Activated CD4-positive, alpha-beta T cell treated with anti-CD3 and anti-CD28 coated beads, Interleukin-10, Interleukin-2, amounts not matched to agents 100 ng/mL and 50 ng/mL, durations not matched to agents 16 hours and 8 hours (primary cell): ENCODE results near the gene ITGB5.

Source experiments
- DNase-seq: peaks from one replicate; pipeline ENCODE4 v3.0.0-alpha.2; 2020

Gene ITGB5

DNA sequence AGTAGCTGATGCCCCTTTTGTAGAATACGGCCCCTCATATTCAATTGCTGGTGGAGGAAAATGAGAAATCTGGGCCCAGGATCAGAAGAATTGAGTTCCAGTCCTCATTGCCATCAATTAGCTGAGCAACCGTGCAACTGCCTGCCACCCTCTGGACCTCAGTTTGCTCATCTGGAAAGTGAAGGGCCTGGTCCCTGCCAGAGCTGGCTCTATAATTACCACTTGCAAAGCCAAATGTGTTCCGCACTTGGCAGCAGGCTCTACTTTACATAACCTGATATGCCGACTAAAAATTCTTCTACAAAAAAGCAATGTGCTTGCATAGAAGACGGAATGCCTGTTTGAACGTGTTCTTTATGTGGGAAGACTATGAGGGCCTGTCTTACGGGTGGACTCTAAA is 8.6 kb upstream of the ITGB5 start:
- DNase-seq = no peak

DNA sequence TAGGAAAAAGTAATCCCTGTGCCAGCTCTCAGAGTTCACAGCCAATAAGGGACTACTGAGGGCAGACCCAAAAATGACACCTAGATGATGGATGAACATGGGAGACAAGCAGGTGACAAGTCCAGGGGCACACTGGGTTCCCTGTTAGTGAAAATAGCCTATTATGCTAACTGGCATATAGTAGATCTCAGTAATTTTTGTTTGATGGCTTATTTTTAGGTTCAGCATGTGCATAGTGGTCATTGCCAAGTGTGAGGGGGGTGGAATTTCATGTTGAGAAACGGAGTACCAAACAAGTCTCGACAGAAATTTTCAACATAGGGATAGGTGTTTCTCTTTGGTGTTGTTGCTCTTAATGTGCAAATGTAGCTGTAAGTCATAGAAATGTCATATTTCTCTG is 6.4 kb upstream of the ITGB5 start:
- DNase-seq = no peak

DNA sequence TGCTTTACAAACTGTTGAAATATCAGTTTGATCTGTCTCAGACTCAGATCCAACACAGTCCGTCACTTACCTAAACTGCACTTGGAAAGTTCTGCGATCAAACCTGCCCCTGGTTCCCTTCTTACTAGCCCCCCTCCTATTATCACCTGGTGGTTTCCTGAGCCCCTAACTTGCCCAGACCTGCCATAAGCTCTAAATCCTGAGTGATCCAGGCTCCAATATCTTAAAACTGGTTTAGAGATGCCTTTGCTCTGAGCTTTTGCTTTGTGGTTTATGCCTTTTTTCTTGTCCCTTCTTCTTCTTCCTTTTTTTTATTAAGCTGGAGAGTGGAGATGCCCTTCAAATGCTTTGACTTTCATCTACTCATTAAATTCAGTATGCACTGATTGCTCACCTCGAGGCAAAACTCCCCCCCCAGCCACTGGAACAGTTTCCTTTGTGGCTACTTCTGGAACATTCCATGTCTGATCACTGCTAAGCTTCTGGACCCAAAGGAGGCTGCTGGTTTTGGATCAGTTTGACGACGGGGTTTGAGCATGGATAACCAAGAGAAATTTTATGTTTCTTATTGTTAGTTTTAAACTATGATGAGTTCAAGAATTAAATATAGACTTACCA is 3.5 kb upstream of the ITGB5 start:
- no peak for DNase-seq

- DNase-seq = no peak
Observed at GRCh38 chr3:124888482-124889441, 1.6 kb upstream of the ITGB5 start.

DNA sequence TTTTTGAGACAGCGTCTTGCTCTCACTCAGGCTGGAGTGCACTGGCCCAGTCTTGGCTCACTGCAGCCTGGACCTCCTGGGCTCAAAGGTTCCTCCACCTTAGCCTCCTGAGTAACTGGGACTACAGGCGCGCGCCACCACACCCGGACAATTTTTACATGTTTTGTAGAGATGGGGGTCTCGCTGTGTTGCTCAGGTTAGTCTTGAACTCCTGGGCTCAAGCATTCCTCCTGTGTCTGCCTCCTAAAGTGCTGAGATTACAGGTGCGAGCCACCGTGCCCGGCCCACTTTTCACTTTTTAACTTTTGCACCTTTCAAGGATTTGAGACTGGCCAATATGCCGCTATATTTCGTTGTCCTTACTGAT is 750 bp upstream of the ITGB5 start:
- no peak for DNase-seq

DNA sequence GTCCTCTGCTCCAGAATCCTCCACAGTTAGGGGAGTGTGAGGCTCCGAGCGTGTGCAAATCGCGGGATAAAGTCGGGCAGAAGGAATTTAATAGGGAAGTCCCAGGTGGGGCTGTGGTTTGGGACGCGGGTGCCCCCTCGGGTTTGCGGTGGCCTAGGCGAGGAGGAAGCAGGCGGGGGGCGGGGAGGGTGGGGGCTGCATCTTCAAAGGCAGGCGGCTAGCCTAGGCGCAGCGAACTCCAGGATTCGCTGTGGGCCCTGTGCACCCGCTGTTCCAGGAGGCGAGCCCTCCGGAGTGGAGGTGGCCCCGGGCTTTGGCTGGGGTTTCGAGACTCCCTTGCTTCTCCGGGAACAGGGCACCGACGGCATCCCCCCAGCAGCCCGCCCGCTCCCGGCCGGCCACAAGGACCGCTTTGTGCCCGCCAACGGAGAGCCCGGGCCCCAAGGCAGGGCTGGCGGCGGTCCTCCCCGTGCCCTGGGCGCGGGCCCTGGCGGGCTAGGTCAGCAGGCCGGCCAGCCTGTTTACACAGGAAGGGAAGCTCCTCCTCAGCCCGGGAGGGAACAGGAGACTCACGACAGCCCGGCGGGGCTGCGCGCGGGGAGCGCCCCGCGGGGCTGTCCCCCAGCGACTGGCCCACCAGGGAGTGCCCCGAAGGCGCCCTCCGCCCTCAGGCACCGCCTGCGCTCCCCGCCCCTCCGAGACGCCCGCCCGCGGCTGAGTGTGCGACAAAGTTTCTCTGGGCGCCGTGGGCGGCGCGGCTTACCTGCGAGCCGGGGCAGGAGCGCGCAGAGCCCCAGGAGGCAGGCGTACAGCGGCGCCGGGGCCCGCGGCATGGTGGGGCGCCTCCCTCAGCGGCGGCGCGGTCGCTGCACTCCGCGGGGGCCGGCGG is 753 bp downstream of the ITGB5 start:
- DNase-seq = no peak

DNA sequence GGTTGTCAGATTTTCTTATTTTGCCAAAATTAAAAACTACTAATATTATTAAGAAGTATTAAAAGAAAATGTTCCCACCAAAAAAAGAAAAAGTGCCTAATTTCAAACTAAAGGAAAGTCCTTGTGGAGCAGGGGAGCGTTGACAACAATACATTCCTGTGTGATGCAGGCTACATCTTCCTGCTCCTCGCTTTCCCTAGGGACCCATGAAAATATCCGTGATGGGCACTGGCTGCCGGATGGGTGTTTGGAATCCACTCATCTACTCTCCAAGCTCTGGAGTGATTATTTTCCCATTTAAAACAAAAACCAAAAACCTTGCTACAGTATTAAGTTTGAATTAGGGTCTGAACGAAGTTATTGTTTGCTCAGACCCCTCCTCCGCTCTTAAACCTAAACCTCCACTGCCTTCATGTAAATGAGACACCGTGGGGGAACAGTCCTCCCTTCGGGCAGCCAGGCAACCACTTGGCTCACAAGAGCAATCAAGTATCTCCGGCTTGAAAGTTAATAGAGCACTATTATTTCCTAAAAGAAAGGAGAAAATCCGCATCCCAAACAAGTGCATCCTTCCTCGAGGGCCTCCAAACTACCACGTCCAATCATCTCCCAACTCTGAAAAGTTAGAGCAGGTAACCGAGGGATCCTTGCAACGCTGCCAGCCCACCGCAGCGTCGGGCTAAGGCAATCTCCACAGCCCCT is 1.5 kb downstream of the ITGB5 start:
- DNase-seq = no peak

- DNase-seq = no peak
Observed at GRCh38 chr3:124884474-124885101, 2.6 kb downstream of the ITGB5 start.

DNA sequence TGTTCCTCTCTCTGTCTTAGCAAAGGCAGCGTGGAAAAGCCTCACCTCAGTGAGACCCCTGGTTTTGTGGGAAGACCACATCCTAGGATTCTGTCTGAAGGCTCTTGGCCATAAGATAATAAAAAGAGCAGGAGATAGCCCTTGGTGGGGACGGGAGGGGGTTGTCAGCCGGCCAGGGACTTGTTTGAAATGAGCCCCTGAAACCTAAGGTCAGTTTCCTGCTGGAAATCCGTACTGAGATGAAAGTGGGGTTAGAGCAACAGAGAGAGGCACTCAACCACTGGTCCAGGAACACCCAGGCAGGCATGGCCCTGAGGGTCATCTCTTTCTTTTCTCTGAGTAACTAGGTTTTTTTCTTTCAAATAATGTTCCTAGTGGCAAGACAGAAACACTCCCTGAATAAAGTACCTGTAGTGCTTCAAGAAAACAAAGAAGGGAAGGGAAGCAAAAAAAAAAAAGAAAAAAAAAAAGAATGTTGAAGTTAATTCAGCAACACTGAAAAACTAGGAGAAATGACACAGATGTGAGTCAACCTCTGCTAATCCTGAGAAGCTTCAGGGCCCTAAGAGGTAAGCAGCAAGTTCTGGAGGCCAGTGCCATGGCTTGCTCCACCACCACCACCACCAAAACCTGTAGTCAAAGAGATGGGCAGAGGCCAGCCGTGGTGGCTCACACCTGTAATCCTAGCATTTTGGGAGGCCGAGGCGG is 3.2 kb downstream of the ITGB5 start:
- DNase-seq = no peak

DNA sequence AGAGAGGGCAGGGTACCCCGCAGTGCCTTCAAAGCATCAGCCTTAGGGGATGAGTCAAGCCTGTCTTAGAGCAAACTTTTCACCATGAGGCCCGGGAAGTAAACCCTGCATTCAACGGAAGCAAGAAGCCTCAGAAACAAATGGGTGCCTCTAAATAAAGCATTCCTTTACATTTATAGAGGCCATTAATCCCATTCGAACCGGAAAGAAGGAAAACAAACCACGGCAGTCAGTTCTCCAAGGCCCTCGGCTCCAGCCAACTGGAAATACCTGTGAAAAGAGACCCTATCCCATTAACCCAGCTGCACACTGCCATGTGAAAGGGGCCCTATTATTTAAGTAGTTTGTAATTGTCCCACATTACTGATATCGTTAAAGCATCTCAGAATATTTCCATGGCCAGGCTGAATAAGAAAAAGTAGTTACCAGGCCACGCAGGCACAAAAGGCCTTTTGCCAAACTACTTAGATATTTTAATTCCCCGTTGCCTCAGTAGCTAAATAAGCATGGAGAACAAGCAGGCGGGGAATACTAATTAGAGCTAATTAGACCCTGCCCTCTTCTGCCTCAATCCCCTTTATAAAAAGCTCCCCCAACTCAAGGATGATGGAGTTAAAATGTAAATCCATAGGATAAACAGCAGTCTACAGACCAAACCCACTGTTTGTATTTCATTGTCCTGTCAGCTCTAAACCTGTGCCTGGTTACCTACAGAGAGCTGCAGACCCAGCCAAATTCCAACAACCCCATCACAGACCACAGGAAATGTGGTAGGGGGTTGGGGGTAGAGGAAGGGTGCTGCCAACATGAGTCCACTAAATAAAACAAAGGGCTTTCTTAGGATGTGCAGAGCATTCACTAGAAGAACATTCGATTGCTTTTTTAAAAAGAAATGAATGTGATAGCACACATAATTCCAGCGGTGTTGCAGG is 4.1 kb downstream of the ITGB5 start:
- DNase-seq = no peak

DNA sequence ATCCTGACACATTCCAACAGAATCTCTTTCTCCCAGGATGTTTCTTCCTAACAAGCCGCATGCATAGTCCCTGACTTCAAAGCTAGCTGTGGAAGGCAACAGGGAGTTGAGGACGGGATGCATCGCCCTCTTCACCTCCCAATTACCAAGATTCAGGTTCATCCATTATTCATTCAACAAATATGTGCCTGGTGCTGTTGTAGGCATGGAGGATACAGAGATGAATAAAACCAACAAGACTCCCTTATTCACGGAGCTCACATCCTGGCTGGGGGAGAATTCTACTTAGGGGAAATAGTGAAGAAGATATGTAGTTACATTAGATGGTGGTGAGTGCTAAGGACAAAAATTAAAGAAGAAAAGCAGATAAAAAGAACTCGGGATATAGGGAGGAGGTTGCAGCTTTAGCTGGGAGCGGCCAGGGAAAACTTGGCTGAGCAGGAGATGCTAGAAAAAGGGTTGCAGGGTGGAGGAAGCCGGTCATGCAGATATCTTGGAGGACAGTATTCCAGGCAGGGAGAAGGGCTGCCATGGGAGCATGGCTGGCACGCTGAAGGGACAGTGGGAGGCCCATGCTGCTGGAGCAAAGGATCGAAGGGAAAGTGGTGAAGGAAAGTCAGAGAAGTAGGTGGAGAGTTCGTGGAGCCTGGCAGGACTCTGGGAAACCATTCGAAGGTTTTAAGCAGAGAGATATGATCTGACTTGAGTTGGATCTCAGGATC is 5.0 kb downstream of the ITGB5 start:
- no peak for DNase-seq

- no peak for DNase-seq
Observed at GRCh38 chr3:124879337-124879680, 7.9 kb downstream of the ITGB5 start.

DNA sequence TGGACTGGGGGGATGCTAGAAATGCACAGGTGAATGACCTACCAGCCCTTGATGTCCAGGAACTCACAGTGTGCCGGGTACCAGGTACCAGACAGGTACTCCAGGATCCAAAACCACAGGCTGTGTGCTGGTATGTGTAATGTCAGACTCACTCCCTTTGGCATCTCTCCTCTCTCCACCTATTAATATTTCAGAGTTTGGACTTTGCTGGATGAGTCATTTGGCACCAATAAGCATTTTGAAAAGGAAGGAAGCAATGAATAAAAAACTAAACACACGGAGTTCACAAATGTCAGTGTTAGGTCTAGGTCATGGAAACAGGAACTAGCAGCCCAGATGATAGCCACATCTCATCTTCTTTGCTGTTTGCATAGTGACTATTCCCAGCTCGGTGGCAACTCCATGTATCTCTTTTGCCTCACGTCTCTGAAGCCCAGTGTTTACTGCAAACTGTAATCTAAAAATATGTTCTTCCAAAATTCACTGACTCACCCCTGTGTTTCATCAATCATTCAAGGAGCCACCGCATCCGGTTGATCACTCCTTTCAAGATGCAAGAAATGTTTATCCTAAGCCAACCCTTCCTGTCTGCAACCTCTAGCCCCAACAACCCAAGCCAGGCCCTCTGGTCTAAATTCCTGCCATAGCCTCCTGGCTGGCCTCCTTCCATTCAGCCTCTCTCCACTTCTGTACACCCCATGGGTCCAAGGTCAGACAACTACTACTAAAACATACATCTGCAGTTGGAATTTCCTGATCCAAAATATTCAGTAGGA is 8.4 kb downstream of the ITGB5 start:
- peak; percentile 39 for DNase-seq

DNA sequence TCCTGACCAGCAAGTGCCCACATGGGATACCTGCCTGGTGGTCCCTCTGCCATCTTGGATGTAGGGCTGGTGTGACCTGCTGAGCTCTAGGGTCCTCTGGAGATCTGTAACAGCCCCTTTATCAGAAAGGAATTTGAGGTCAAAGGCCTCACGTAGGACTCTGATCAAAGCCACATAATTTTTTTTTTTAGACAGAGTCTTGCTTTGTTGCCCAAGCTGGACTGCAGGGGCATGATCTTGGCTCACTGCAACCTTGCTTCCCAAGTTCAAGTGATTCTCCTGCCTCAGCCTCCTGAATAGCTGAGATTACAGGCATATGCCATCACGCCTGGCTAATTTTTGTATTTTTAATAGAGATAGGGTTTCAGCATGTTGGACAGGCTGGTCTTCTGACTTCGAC is 9.5 kb downstream of the ITGB5 start:
- no peak for DNase-seq

DNA sequence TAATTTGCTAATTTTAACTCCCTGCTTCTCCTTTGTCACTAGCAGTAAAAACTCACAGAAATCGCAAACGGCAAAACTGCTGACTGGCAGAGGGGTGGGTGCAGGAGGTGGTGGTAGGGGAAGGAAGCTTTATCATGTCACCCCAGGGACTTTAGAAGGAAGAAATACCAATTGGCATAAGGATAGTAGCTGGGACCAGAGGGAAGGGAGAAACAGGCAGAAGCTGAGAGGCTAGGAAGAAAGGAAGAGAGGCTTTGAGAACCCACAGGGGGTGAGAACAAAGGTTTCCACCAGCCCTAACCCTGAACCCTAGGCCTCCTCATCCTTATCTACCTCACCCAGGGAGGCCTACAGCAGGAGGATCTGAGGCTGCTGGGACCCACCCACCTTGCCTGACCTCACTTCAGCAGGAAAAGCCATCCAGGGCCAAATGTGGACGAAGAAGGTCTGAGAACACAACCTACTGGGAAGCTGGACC is 10.7 kb downstream of the ITGB5 start:
- DNase-seq = no peak

- no peak for DNase-seq
Observed at GRCh38 chr3:124873226-124873625, 13.9 kb downstream of the ITGB5 start.

DNA sequence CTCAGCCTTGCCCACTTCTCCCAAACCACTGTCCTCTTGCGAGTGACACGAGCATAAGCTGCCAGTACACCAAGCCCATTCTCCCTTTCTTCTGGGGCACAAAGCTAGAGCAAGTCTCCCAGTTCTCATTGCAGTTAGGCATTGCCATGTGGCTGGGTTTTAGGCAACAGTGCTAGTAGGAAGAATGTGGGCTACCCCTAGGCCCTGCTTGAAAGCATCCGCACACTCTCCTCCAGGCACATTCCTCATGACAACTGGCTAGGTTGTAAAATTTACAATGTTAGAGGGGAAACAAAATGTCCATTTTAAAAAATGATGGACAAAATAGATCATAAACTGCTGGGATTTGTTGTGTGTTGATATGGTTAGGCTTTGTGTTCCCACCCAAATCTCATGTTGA is 19.7 kb downstream of the ITGB5 start:
- DNase-seq = no peak

GRCh38 chr3:124862006-124862405 is 25.2 kb downstream of the ITGB5 start:
- no peak for DNase-seq

DNA sequence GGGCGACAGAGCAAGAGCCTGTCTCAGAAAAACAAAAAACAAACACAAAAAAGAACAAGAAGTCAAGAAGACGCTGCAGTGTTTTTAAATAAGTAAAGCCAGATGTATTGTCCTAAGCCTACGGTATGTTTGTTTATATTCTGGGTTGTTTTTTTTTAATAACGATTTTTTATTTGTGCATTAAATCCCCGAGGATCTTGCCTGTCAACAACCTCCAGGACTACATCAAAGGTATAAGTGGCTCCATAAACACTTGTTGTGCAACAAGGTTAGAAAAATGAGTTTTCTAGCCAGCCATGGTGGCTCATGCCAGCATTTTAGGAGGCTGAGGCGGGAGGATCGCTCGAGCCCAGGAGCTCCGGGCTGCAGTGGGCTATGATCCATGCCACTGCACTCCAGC is 26.1 kb downstream of the ITGB5 start:
- no peak for DNase-seq
